Measurements from ENCODE around the gene GRIK2. TPM values are rescaled to one million over a fixed set of nuclear protein-coding genes. Genes with fewer than 3 reads are reported as not detected.

Gene GRIK2
- total RNA-seq, 1 donor from 2014 or later: 3.7 TPM

GRCh38 chr6:101544286-101544685 lies 150.8 kb downstream of the GRIK2 start:
- H3K27me3 ChIP-seq (ENCODE audit: control insufficient read depth in 3 of 3, insufficient read depth in 3 of 3, low read length in 3 of 3): no peaks in the 10 kb centered on the region
- H3K36me3 ChIP-seq (ENCODE audit: control insufficient read depth in 3 of 3, insufficient read depth in 3 of 3, low read length in 3 of 3): no peaks in the 10 kb centered on the region
- H3K9ac ChIP-seq (ENCODE audit: low read depth in 1 of 3, low read length in 3 of 3): no peak overlapping the region
- H3K4me3 ChIP-seq (ENCODE audit: low read length in 3 of 3): no peak overlapping the region
- no peaks in the 10 kb centered on the region for H3K4me1 ChIP-seq (ENCODE audit: control insufficient read depth in 3 of 3, insufficient read depth in 3 of 3, low read length in 3 of 3)
- no peak overlapping the region for H3K27ac ChIP-seq (ENCODE audit: low read depth, low read length)
- no peaks in the 10 kb centered on the region for H3K9me3 ChIP-seq (ENCODE audit: control insufficient read depth in 3 of 3, low read length in 3 of 3)

- no peaks in the 10 kb centered on the region for H3K27me3 ChIP-seq (ENCODE audit: control insufficient read depth in 3 of 3, insufficient read depth in 3 of 3, low read length in 3 of 3)
- H3K9ac ChIP-seq (ENCODE audit: low read depth in 1 of 3, low read length in 3 of 3): no peak overlapping the region
- no peaks in the 10 kb centered on the region for H3K36me3 ChIP-seq (ENCODE audit: control insufficient read depth in 3 of 3, insufficient read depth in 3 of 3, low read length in 3 of 3)
- H3K27ac ChIP-seq (ENCODE audit: low read depth, low read length): no peak overlapping the region
- H3K9me3 ChIP-seq (ENCODE audit: control insufficient read depth in 3 of 3, low read length in 3 of 3): no peaks in the 10 kb centered on the region
- H3K4me3 ChIP-seq (ENCODE audit: low read length in 3 of 3): no peak overlapping the region
- H3K4me1 ChIP-seq (ENCODE audit: control insufficient read depth in 3 of 3, insufficient read depth in 3 of 3, low read length in 3 of 3): no peaks in the 10 kb centered on the region
These were observed 151.7 kb downstream of the GRIK2 start for GRCh38 chr6:101545191-101545590.

- Histone ChIP-seq H3K27me3 (ENCODE audit: control insufficient read depth in 3 of 3, insufficient read depth in 3 of 3, low read length in 3 of 3) (no peaks in the 10 kb centered on the region), H3K4me1 (ENCODE audit: control insufficient read depth in 3 of 3, insufficient read depth in 3 of 3, low read length in 3 of 3) (no peaks in the 10 kb centered on the region), H3K4me3 (ENCODE audit: low read length in 3 of 3) (no peak overlapping the region), H3K36me3 (ENCODE audit: control insufficient read depth in 3 of 3, insufficient read depth in 3 of 3, low read length in 3 of 3) (no peaks in the 10 kb centered on the region), H3K27ac (ENCODE audit: low read depth, low read length) (no peak overlapping the region), H3K9ac (ENCODE audit: low read depth in 1 of 3, low read length in 3 of 3) (no peak overlapping the region), H3K9me3 (ENCODE audit: control insufficient read depth in 3 of 3, low read length in 3 of 3) (no peaks in the 10 kb centered on the region)
These were observed 156.9 kb downstream of the GRIK2 start for GRCh38 chr6:101550451-101550850.

- Histone ChIP-seq H3K36me3 (ENCODE audit: control insufficient read depth in 3 of 3, insufficient read depth in 3 of 3, low read length in 3 of 3) (no peaks in the 10 kb centered on the region), H3K27ac (ENCODE audit: low read depth, low read length) (no peak overlapping the region), H3K4me1 (ENCODE audit: control insufficient read depth in 3 of 3, insufficient read depth in 3 of 3, low read length in 3 of 3) (no peaks in the 10 kb centered on the region), H3K9me3 (ENCODE audit: control insufficient read depth in 3 of 3, low read length in 3 of 3) (no peaks in the 10 kb centered on the region), H3K27me3 (ENCODE audit: control insufficient read depth in 3 of 3, insufficient read depth in 3 of 3, low read length in 3 of 3) (no peaks in the 10 kb centered on the region), H3K9ac (ENCODE audit: low read depth in 1 of 3, low read length in 3 of 3) (no peak overlapping the region), H3K4me3 (ENCODE audit: low read length in 3 of 3) (no peak overlapping the region)
These were observed 160.7 kb downstream of the GRIK2 start for GRCh38 chr6:101554231-101554630.

GRCh38 chr6:101558712-101559111 lies 165.2 kb downstream of the GRIK2 start:
- Histone ChIP-seq H3K4me3 (ENCODE audit: low read length in 3 of 3) (no peak overlapping the region), H3K27me3 (ENCODE audit: control insufficient read depth in 3 of 3, insufficient read depth in 3 of 3, low read length in 3 of 3) (no peaks in the 10 kb centered on the region), H3K9me3 (ENCODE audit: control insufficient read depth in 3 of 3, low read length in 3 of 3) (no peaks in the 10 kb centered on the region), H3K9ac (ENCODE audit: low read depth in 1 of 3, low read length in 3 of 3) (no peak overlapping the region), H3K36me3 (ENCODE audit: control insufficient read depth in 3 of 3, insufficient read depth in 3 of 3, low read length in 3 of 3) (no peaks in the 10 kb centered on the region), H3K27ac (ENCODE audit: low read depth, low read length) (no peak overlapping the region), H3K4me1 (ENCODE audit: control insufficient read depth in 3 of 3, insufficient read depth in 3 of 3, low read length in 3 of 3) (no peaks in the 10 kb centered on the region)

GRCh38 chr6:101572627-101573026 lies 179.1 kb downstream of the GRIK2 start:
- Histone ChIP-seq H3K36me3 (ENCODE audit: control insufficient read depth in 3 of 3, insufficient read depth in 3 of 3, low read length in 3 of 3) (no peaks in the 10 kb centered on the region), H3K4me3 (ENCODE audit: low read length in 3 of 3) (no peak overlapping the region), H3K27me3 (ENCODE audit: control insufficient read depth in 3 of 3, insufficient read depth in 3 of 3, low read length in 3 of 3) (no peaks in the 10 kb centered on the region), H3K4me1 (ENCODE audit: control insufficient read depth in 3 of 3, insufficient read depth in 3 of 3, low read length in 3 of 3) (no peaks in the 10 kb centered on the region), H3K9me3 (ENCODE audit: control insufficient read depth in 3 of 3, low read length in 3 of 3) (no peaks in the 10 kb centered on the region), H3K9ac (ENCODE audit: low read depth in 1 of 3, low read length in 3 of 3) (no peak overlapping the region), H3K27ac (ENCODE audit: low read depth, low read length) (no peak overlapping the region)

GRCh38 chr6:101577091-101577490 lies 183.6 kb downstream of the GRIK2 start:
- no peaks in the 10 kb centered on the region for H3K27me3 ChIP-seq (ENCODE audit: control insufficient read depth in 3 of 3, insufficient read depth in 3 of 3, low read length in 3 of 3)
- no peaks in the 10 kb centered on the region for H3K36me3 ChIP-seq (ENCODE audit: control insufficient read depth in 3 of 3, insufficient read depth in 3 of 3, low read length in 3 of 3)
- no peaks in the 10 kb centered on the region for H3K4me1 ChIP-seq (ENCODE audit: control insufficient read depth in 3 of 3, insufficient read depth in 3 of 3, low read length in 3 of 3)
- no peak overlapping the region for H3K4me3 ChIP-seq (ENCODE audit: low read length in 3 of 3)
- no peak overlapping the region for H3K9ac ChIP-seq (ENCODE audit: low read depth in 1 of 3, low read length in 3 of 3)
- no peaks in the 10 kb centered on the region for H3K9me3 ChIP-seq (ENCODE audit: control insufficient read depth in 3 of 3, low read length in 3 of 3)
- no peak overlapping the region for H3K27ac ChIP-seq (ENCODE audit: low read depth, low read length)

- no peaks in the 10 kb centered on the region for H3K36me3 ChIP-seq (ENCODE audit: control insufficient read depth in 3 of 3, insufficient read depth in 3 of 3, low read length in 3 of 3)
- no peaks in the 10 kb centered on the region for H3K27me3 ChIP-seq (ENCODE audit: control insufficient read depth in 3 of 3, insufficient read depth in 3 of 3, low read length in 3 of 3)
- H3K27ac ChIP-seq (ENCODE audit: low read depth, low read length): no peak overlapping the region
- H3K9ac ChIP-seq (ENCODE audit: low read depth in 1 of 3, low read length in 3 of 3): no peak overlapping the region
- H3K4me1 ChIP-seq (ENCODE audit: control insufficient read depth in 3 of 3, insufficient read depth in 3 of 3, low read length in 3 of 3): no peaks in the 10 kb centered on the region
- no peak overlapping the region for H3K4me3 ChIP-seq (ENCODE audit: low read length in 3 of 3)
- H3K9me3 ChIP-seq (ENCODE audit: control insufficient read depth in 3 of 3, low read length in 3 of 3): no peaks in the 10 kb centered on the region
These were observed 184.8 kb downstream of the GRIK2 start for GRCh38 chr6:101578306-101578705.

GRCh38 chr6:101582792-101583191 lies 189.3 kb downstream of the GRIK2 start:
- Histone ChIP-seq H3K27ac (ENCODE audit: low read depth, low read length) (no peak overlapping the region), H3K27me3 (ENCODE audit: control insufficient read depth in 3 of 3, insufficient read depth in 3 of 3, low read length in 3 of 3) (no peaks in the 10 kb centered on the region), H3K36me3 (ENCODE audit: control insufficient read depth in 3 of 3, insufficient read depth in 3 of 3, low read length in 3 of 3) (no peaks in the 10 kb centered on the region), H3K9ac (ENCODE audit: low read depth in 1 of 3, low read length in 3 of 3) (no peak overlapping the region), H3K4me3 (ENCODE audit: low read length in 3 of 3) (no peak overlapping the region), H3K4me1 (ENCODE audit: control insufficient read depth in 3 of 3, insufficient read depth in 3 of 3, low read length in 3 of 3) (no peaks in the 10 kb centered on the region), H3K9me3 (ENCODE audit: control insufficient read depth in 3 of 3, low read length in 3 of 3) (no peaks in the 10 kb centered on the region)

- Histone ChIP-seq H3K9ac (ENCODE audit: low read depth in 1 of 3, low read length in 3 of 3) (no peak overlapping the region), H3K36me3 (ENCODE audit: control insufficient read depth in 3 of 3, insufficient read depth in 3 of 3, low read length in 3 of 3) (no peaks in the 10 kb centered on the region), H3K9me3 (ENCODE audit: control insufficient read depth in 3 of 3, low read length in 3 of 3) (no peaks in the 10 kb centered on the region), H3K4me3 (ENCODE audit: low read length in 3 of 3) (no peak overlapping the region), H3K4me1 (ENCODE audit: control insufficient read depth in 3 of 3, insufficient read depth in 3 of 3, low read length in 3 of 3) (no peaks in the 10 kb centered on the region), H3K27ac (ENCODE audit: low read depth, low read length) (no peak overlapping the region), H3K27me3 (ENCODE audit: control insufficient read depth in 3 of 3, insufficient read depth in 3 of 3, low read length in 3 of 3) (no peaks in the 10 kb centered on the region)
These were observed 192.0 kb downstream of the GRIK2 start for GRCh38 chr6:101585501-101585900.

GRCh38 chr6:101588343-101588742 lies 194.8 kb downstream of the GRIK2 start:
- no peak overlapping the region for H3K4me3 ChIP-seq (ENCODE audit: low read length in 3 of 3)
- H3K4me1 ChIP-seq (ENCODE audit: control insufficient read depth in 3 of 3, insufficient read depth in 3 of 3, low read length in 3 of 3): no peaks in the 10 kb centered on the region
- no peaks in the 10 kb centered on the region for H3K9me3 ChIP-seq (ENCODE audit: control insufficient read depth in 3 of 3, low read length in 3 of 3)
- no peaks in the 10 kb centered on the region for H3K27me3 ChIP-seq (ENCODE audit: control insufficient read depth in 3 of 3, insufficient read depth in 3 of 3, low read length in 3 of 3)
- H3K9ac ChIP-seq (ENCODE audit: low read depth in 1 of 3, low read length in 3 of 3): no peak overlapping the region
- no peak overlapping the region for H3K27ac ChIP-seq (ENCODE audit: low read depth, low read length)
- H3K36me3 ChIP-seq (ENCODE audit: control insufficient read depth in 3 of 3, insufficient read depth in 3 of 3, low read length in 3 of 3): no peaks in the 10 kb centered on the region

Measured in skeletal muscle tissue (tissue), 4 donors.